Calu3 (cell line): ENCODE data around the gene HOXC11. TPM values are rescaled to one million over a fixed set of nuclear protein-coding genes. Genes with fewer than 3 reads are reported as not detected.

Source experiments
- BruUV-seq: library from RNA; stranded (reverse); fragments of 400-500 nt; replicated peaks from 2 replicates; lab custom pipeline; 2021; lab: Mats Ljungman, UMichigan
- CTCF ChIA-PET: fragments of 300-600 bp; sonication (Branson Sonifier 250); formaldehyde crosslinking; loops from one replicate; lab custom pipeline; 2022; ENCODE audit warnings: antibody characterized with exemption; lab: Charles Lee
- DNase-seq: peaks from one replicate; pipeline ENCODE4 v3.0.0; 2022
- H3K27ac Mint-ChIP-seq: one replicate; pipeline ENCODE4 v1.8.0; 2022; ENCODE audit warnings: mixed read lengths; ENCODE audit not compliant: unreplicated experiment
- H3K27me3 Mint-ChIP-seq: one replicate; pipeline ENCODE4 v1.8.0; 2022; ENCODE audit warnings: mixed read lengths; ENCODE audit not compliant: unreplicated experiment
- H3K36me3 Mint-ChIP-seq: one replicate; pipeline ENCODE4 v1.8.0; 2022; ENCODE audit warnings: mild to moderate bottlenecking, moderate library complexity, mixed read lengths; ENCODE audit not compliant: insufficient read depth, unreplicated experiment
- H3K4me1 Mint-ChIP-seq: one replicate; pipeline ENCODE4 v1.8.0; 2022; ENCODE audit warnings: mild to moderate bottlenecking, low read depth, mixed read lengths; ENCODE audit not compliant: unreplicated experiment
- H3K4me3 Mint-ChIP-seq: one replicate; pipeline ENCODE4 v1.8.0; 2022; ENCODE audit warnings: mild to moderate bottlenecking, low read depth, moderate library complexity, mixed read lengths; ENCODE audit not compliant: unreplicated experiment
- H3K9me3 Mint-ChIP-seq: one replicate; pipeline ENCODE4 v1.8.0; 2022; ENCODE audit warnings: low read depth, mixed read lengths; ENCODE audit not compliant: unreplicated experiment
- CTCF ChIP-seq: fragments of 200-600 bp; IDR thresholded peaks from one replicate; pipeline ENCODE4 v1.8.0; 2022; ENCODE audit warnings: antibody characterized with exemption; ENCODE audit not compliant: unreplicated experiment
- intact Hi-C: fragments of 100-400 bp; cut with micrococcal nuclease; formaldehyde crosslinking; loops from one replicate; pipeline ENCODE4 v1.10.0; 2022; ENCODE audit not compliant: unreplicated experiment
- total RNA-seq: library from RNA; stranded (reverse); gene quantifications from 2 replicates; pipeline ENCODE4 v1.2.3, GENCODE V29; 2022

HOXC11 gene
- total RNA-seq, 1 experiment from 2014 or later, result not detected

GRCh38 chr12:54017878-54018467, 45.0 kb downstream of the HOXC11 start:
- H3K4me3 Mint-ChIP-seq, result peak overlapping the region; percentile 77
- intact Hi-C loops, result no loop called here
- H3K9me3 Mint-ChIP-seq, result no peaks in the 10 kb centered on the region
- no peak overlapping the region for H3K27ac Mint-ChIP-seq
- BruUV-seq, result no TSS peak
- DNase-seq, result peak; percentile 81
- CTCF ChIA-PET, result interaction anchor here (0.6 to 2.2 kb wide), 15 partner anchors 8 to 260 kb away, joined by 3 to 25 read pairs (median 6); partner anchors contain the start of genes HOXC5, HOXC6, HOXC8 and SMUG1
- H3K36me3 Mint-ChIP-seq, result peaks cover 11% of the 10 kb centered on the region
- H3K4me1 Mint-ChIP-seq, result no peaks in the 10 kb centered on the region
- H3K27me3 Mint-ChIP-seq, result peaks cover 80% of the 10 kb centered on the region
- TF ChIP-seq CTCF, result no peak

- CTCF ChIA-PET, result interaction anchor here (1.8 to 2.2 kb wide), 2 partner anchors 10 to 14 kb away, joined by 7 to 25 read pairs; partner anchors contain the start of genes HOXC5 and HOXC6
- peak overlapping the region; percentile 77 for H3K4me3 Mint-ChIP-seq
- no peaks in the 10 kb centered on the region for H3K4me1 Mint-ChIP-seq
- H3K27me3 Mint-ChIP-seq, result peaks cover 80% of the 10 kb centered on the region
- no TSS peak for BruUV-seq
- H3K27ac Mint-ChIP-seq, result no peak overlapping the region
- DNase-seq, result no peak
- TF ChIP-seq CTCF, result no peak
- H3K9me3 Mint-ChIP-seq, result no peaks in the 10 kb centered on the region
- peaks cover 11% of the 10 kb centered on the region for H3K36me3 Mint-ChIP-seq
- intact Hi-C loops, result no loop called here
Measured at GRCh38 chr12:54018468-54018984, 45.6 kb downstream of the HOXC11 start.

GRCh38 chr12:54019091-54019811, 46.3 kb downstream of the HOXC11 start:
- Mint-ChIP-seq H3K27ac (no peak overlapping the region), H3K4me3 (no peak overlapping the region), H3K4me1 (no peaks in the 10 kb centered on the region), H3K36me3 (peaks cover 11% of the 10 kb centered on the region), H3K9me3 (no peaks in the 10 kb centered on the region), H3K27me3 (peaks cover 80% of the 10 kb centered on the region)
- TF ChIP-seq CTCF, result no peak
- no TSS peak for BruUV-seq
- intact Hi-C loops, result no loop called here
- CTCF ChIA-PET, result no interaction called here
- DNase-seq, result no peak

GRCh38 chr12:54019924-54020590, 47.1 kb downstream of the HOXC11 start:
- TF ChIP-seq CTCF, result no peak
- CTCF ChIA-PET, result no interaction called here
- BruUV-seq, result no TSS peak
- Mint-ChIP-seq H3K27me3 (peaks cover 80% of the 10 kb centered on the region), H3K9me3 (no peaks in the 10 kb centered on the region), H3K4me1 (no peaks in the 10 kb centered on the region), H3K4me3 (no peak overlapping the region), H3K36me3 (peaks cover 11% of the 10 kb centered on the region), H3K27ac (no peak overlapping the region)
- DNase-seq, result no peak
- intact Hi-C loops, result no loop called here
